K562 (cell line): ENCODE data around the gene PCNX3. TPM values are rescaled to one million over a fixed set of nuclear protein-coding genes. Genes with fewer than 3 reads are reported as not detected.
A peak's percentile ranks its signal among the peaks of the same experiment; 100 is the strongest.

Experiments
- ATAC-seq: fragments of 200-7000 bp; cut with Tn5 transposase; 3 replicates; pipeline ENCODE4 v1.9.1; 2020; ENCODE audit warnings: moderate library complexity
- BruUV-seq: library from RNA; stranded (reverse); fragments of 400-500 nt; replicated peaks from 2 replicates; lab custom pipeline; 2021; lab: Mats Ljungman, UMichigan
- CTCF ChIA-PET: fragments of 300-600 bp; formaldehyde crosslinking; extraction: SDS; loops from one replicate; lab custom pipeline; 2021; ENCODE audit warnings: low intra/inter-chr PET ratio; lab: Yijun Ruan, JAX
- POLR2A ChIA-PET: fragments of 300-600, 350-650 bp; sonication (Branson Sonifier 250); formaldehyde crosslinking; extraction: SDS; loops from one replicate; lab custom pipeline; 2021; ENCODE audit warnings: antibody characterized with exemption, inconsistent platforms; lab: Yijun Ruan, JAX
- DNase-seq, 4 experiments: peaks; one replicate each; pipeline versions ENCODE4 v3.0.0 to v3.0.0-alpha.2; 2011 to 2018; ENCODE audit warnings: low spot score in 3 of 4, mixed read lengths in 3 of 4; ENCODE audit errors: extremely low read depth in 1 of 4
- FAIRE-seq: peaks from 2 replicates; lab custom pipeline; 2011; peaks lifted over from hg19 to GRCh38; lab: Jason Lieb, UNC
- H2AFZ ChIP-seq: 2 replicates; pipeline ENCODE4 v1.6.0; 2011; ENCODE audit warnings: low read depth, low read length, control low read depth, inconsistent platforms
- H3K27ac ChIP-seq: fragments of 200-600 bp; 3 replicates; pipeline ENCODE4 v1.8.0; 2011; ENCODE audit warnings: low read depth, mild to moderate bottlenecking, control low read depth, inconsistent platforms, low read length, moderate library complexity, mixed read lengths; ENCODE audit errors: extremely low read depth
- H3K27me3 ChIP-seq, 2 experiments: fragments of 300-600 bp in 1 of 2; 2 replicates in 1 of 2; 3 replicates in 1 of 2; pipeline versions ENCODE4 v1.6.0 to v1.8.0; 2011; ENCODE audit warnings: inconsistent platforms in 2 of 2, low read length in 2 of 2, mild to moderate bottlenecking in 1 of 2, mixed read lengths in 1 of 2, moderate library complexity in 1 of 2; ENCODE audit not compliant: control insufficient read depth in 2 of 2, insufficient read depth in 2 of 2
- H3K36me3 ChIP-seq: fragments of 300-600 bp; 3 replicates; pipeline ENCODE4 v1.8.0; 2011; ENCODE audit warnings: mild to moderate bottlenecking, low read length, inconsistent platforms; ENCODE audit not compliant: control insufficient read depth, insufficient read depth
- H3K4me1 ChIP-seq, 2 experiments: fragments of 200-600 bp in 1 of 2; replicated peaks in 1 of 2; 2 replicates in 1 of 2; 3 replicates in 1 of 2; pipeline versions ENCODE4 v1.5.1 to v1.8.0; 2011; ENCODE audit warnings: inconsistent platforms in 2 of 2, low read length in 2 of 2, mild to moderate bottlenecking in 1 of 2, mixed read lengths in 1 of 2, moderate library complexity in 1 of 2; ENCODE audit not compliant: control insufficient read depth in 2 of 2, insufficient read depth in 2 of 2
- H3K4me2 ChIP-seq: 2 replicates; pipeline ENCODE4 v1.6.1; 2011; ENCODE audit warnings: low read length, control low read depth, inconsistent platforms, mixed read lengths; ENCODE audit not compliant: insufficient read depth
- H3K4me3 ChIP-seq: fragments of 200-600 bp; sonication (generic), shearing (Covaris generic); 2 replicates; pipeline ENCODE4 v1.5.1; 2016; ENCODE audit warnings: control low read depth, inconsistent platforms
- H3K79me2 ChIP-seq: fragments of 200-600 bp; 3 replicates; pipeline ENCODE4 v1.8.0; 2011; ENCODE audit warnings: low read length, inconsistent platforms; ENCODE audit not compliant: control insufficient read depth, insufficient read depth
- H3K9ac ChIP-seq, 2 experiments: 2 replicates each; pipeline versions ENCODE4 v1.6.0 to v1.6.1; 2011; ENCODE audit warnings: low read depth in 2 of 2, low read length in 2 of 2, control low read depth in 1 of 2, inconsistent platforms in 1 of 2, mild to moderate bottlenecking in 1 of 2, mixed read lengths in 1 of 2; ENCODE audit not compliant: insufficient read depth in 1 of 2
- H3K9me1 ChIP-seq: one replicate; pipeline ENCODE4 v1.6.0; 2011; ENCODE audit warnings: inconsistent platforms, mild to moderate bottlenecking, low read length, moderate library complexity; ENCODE audit not compliant: control insufficient read depth, insufficient read depth
- H3K9me3 ChIP-seq: replicated peaks from 2 replicates; pipeline ENCODE4 v1.5.1; 2011; ENCODE audit warnings: low read depth, low read length, inconsistent platforms; ENCODE audit not compliant: control insufficient read depth, insufficient read depth
- H4K20me1 ChIP-seq: replicated peaks from 2 replicates; pipeline ENCODE4 v1.6.1; 2011; ENCODE audit warnings: low read length, inconsistent platforms, mixed read lengths; ENCODE audit not compliant: control insufficient read depth, insufficient read depth
- BRCA1 ChIP-seq, 2 experiments: fragments of 450-650 bp in 1 of 2; sonication (generic) in 1 of 2; formaldehyde crosslinking in 1 of 2; IDR thresholded peaks; 2 replicates each; pipeline versions ENCODE4 v1.5.0 to v1.6.1; 2017 to 2020; ENCODE audit warnings: mild to moderate bottlenecking in 1 of 2, missing genetic modification reagents in 1 of 2
- GTF2A2 ChIP-seq: IDR thresholded peaks from 2 replicates; pipeline ENCODE4 v1.6.1; 2016; ENCODE audit warnings: mild to moderate bottlenecking, missing genetic modification characterization, missing compliant biosample characterization
- ILF3 ChIP-seq: fragments of 450-650 bp; IDR thresholded peaks from 2 replicates; pipeline ENCODE4 v1.6.1; 2018; ENCODE audit warnings: antibody characterized with exemption, mild to moderate bottlenecking, moderate library complexity, borderline replicate concordance
- KAT7 ChIP-seq: sonication (generic); formaldehyde crosslinking; IDR thresholded peaks from 2 replicates; pipeline ENCODE4 v1.8.0; 2022; ENCODE audit warnings: missing genetic modification reagents, mild to moderate bottlenecking, borderline replicate concordance
- NR4A1 ChIP-seq, 2 experiments: fragments of 250-450 bp in 1 of 2; fragments of 450-650 bp in 1 of 2; sonication (Bioruptor Pico) in 1 of 2; IDR thresholded peaks; 2 replicates each; pipeline versions ENCODE4 v1.4.0 to v1.6.1; 2016 to 2020; ENCODE audit warnings: mild to moderate bottlenecking in 2 of 2, missing compliant biosample characterization in 1 of 2, missing genetic modification characterization in 1 of 2, moderate library complexity in 1 of 2
- POLR2G ChIP-seq: fragments of 200-400 bp; formaldehyde crosslinking; IDR thresholded peaks from 2 replicates; pipeline ENCODE4 v1.6.1; 2017; ENCODE audit warnings: low read depth, mild to moderate bottlenecking, antibody characterized with exemption, low read length, moderate library complexity
- RBFOX2 ChIP-seq: fragments of 200-400 bp; formaldehyde crosslinking; IDR thresholded peaks from 2 replicates; pipeline ENCODE4 v1.6.1; 2017; ENCODE audit warnings: low read depth, mild to moderate bottlenecking, low read length, moderate library complexity
- STAG1 ChIP-seq: sonication (generic); formaldehyde crosslinking; IDR thresholded peaks from 2 replicates; pipeline ENCODE4 v1.5.0; 2020; ENCODE audit warnings: missing genetic modification reagents, borderline replicate concordance
- ZNF699 ChIP-seq: fragments of 250-450 bp; sonication (Bioruptor Pico); IDR thresholded peaks from 2 replicates; pipeline ENCODE4 v1.8.0; 2021; ENCODE audit warnings: mild to moderate bottlenecking, moderate library complexity; ENCODE audit not compliant: insufficient replicate concordance
- whole genome bisulfite sequencing: fragments of 100-300 bp; shearing (Covaris generic); methylation state at CpG from one replicate; pipeline ENCODE4 v1.1.6; 2016; ENCODE audit warnings: low coverage, mixed read lengths; ENCODE audit not compliant: insufficient coverage; ENCODE audit errors: missing lambda C conversion rate; 5-methylcytosine and 5-hydroxymethylcytosine counted together
- in situ Hi-C: fragments of 300-500 bp; cut with MboI; formaldehyde crosslinking; loops from 4 replicates; pipeline ENCODE4 v1.15.0; 2018; ENCODE audit warnings: inconsistent platforms, mixed read lengths
- intact Hi-C: fragments of 100-400 bp; cut with micrococcal nuclease; formaldehyde crosslinking; loops from 2 replicates; pipeline ENCODE4 v1.14.2; 2022
- polyA plus RNA-seq, 8 experiments: library from polyadenylated mRNA; depleted of rRNA in 4 of 8; stranded (reverse) in 5 of 8; unstranded in 3 of 8; fragments of >200 nt; fragmentation: Nextera tagmentation in 2 of 8; fragmentation: Illumina TruSeq in 1 of 8; extraction: Ambion mirVana in 2 of 8; extraction: Trizol in 1 of 8; gene quantifications; 2 replicates each; pipeline versions ENCODE4 v1.2.1 to v1.2.3, GENCODE V29; 2011 to 2014; ENCODE audit warnings: inconsistent platforms in 1 of 8, missing spikeins in 1 of 8
- total RNA-seq, 7 experiments: library from RNA; depleted of rRNA in 6 of 7; stranded (reverse); fragments of >200 nt in 6 of 7; fragmentation: Illumina TruSeq in 2 of 7; extraction: Trizol in 2 of 7; gene quantifications; 2 replicates each; pipeline versions ENCODE4 v1.2.1 to v1.2.3, GENCODE V29; 2011 to 2021; ENCODE audit warnings: low replicate concordance in 1 of 7
- TF ChIP-seq, protein P1 (sequence below): sonication (generic); formaldehyde crosslinking; IDR thresholded peaks from 2 replicates; pipeline ENCODE4 v1.8.0; 2022; ENCODE audit warnings: mild to moderate bottlenecking, missing genetic modification reagents

The PCNX3 gene
- total and polyA plus RNA-seq, 9 of the 15 experiments (the other 6 are each of a cell fraction or from before 2014, with no cell fraction given), result 0.11 to 47.8 (median 12.8) TPM

- no peak for FAIRE-seq
- BruUV-seq, result no TSS peak
Measured at GRCh38 chr11:65573391-65574079, 42.0 kb upstream of the PCNX3 start.

More at GRCh38 chr11:65573391-65574079, 42.0 kb upstream of the PCNX3 start:
- DNase-seq (no peak), ATAC-seq (no peak)
- ChIA-PET POLR2A (interaction anchor here (0.6 to 4.7 kb wide), 8 partner anchors 13 to 327 kb away, joined by 3 to 35 read pairs (median 5); partner anchors contain the start of genes FOSL1, MALAT1 and NEAT1), CTCF (interaction anchor here (6.5 kb wide), 1 partner anchor 33 kb away, joined by 63 read pairs; no protein-coding TSS in a partner anchor)
- Histone ChIP-seq H3K27me3 (no peaks in the 10 kb centered on the region; a peak in 1 of 5 replicates), H3K9me3 (no peaks in the 10 kb centered on the region), H3K4me3 (peak overlapping the region; percentile 88; the same call in 1 of the 2 replicates), H4K20me1 (peaks cover 6% of the 10 kb centered on the region), H3K27ac (peak overlapping the region; percentile 30; the same call in 1 of the 3 replicates), H3K36me3 (peaks cover 25% of the 10 kb centered on the region), H3K9ac (peak overlapping the region; percentile 41 to 89; a peak in 3 of 4 replicates), H2AFZ (no peak overlapping the region), H3K4me2 (peak overlapping the region; percentile 99), H3K4me1 (peaks cover 63 to 91% of the 10 kb centered on the region in 2 experiments), H3K9me1 (peaks cover 5% of the 10 kb centered on the region), H3K79me2 (peaks cover 78% of the 10 kb centered on the region)
- intact Hi-C loops, result loop anchor here (1.0 to 5.0 kb wide), 4 partner anchors 15 to 101 kb away; partner anchors contain the start of genes SCYL1 and SIPA1
- in situ Hi-C loops, result no loop called here
- 0 out of 2 replicates have a peak, but pooled peaks have one; percentile 71 for TF ChIP-seq NR4A1 (CRISPR knock-in tag; IDR thresholded peaks at IDR 0.05)
- TF ChIP-seq NR4A1 (tag; IDR thresholded peaks at IDR 0.05), result no peak
- TF ChIP-seq, protein P1, sequence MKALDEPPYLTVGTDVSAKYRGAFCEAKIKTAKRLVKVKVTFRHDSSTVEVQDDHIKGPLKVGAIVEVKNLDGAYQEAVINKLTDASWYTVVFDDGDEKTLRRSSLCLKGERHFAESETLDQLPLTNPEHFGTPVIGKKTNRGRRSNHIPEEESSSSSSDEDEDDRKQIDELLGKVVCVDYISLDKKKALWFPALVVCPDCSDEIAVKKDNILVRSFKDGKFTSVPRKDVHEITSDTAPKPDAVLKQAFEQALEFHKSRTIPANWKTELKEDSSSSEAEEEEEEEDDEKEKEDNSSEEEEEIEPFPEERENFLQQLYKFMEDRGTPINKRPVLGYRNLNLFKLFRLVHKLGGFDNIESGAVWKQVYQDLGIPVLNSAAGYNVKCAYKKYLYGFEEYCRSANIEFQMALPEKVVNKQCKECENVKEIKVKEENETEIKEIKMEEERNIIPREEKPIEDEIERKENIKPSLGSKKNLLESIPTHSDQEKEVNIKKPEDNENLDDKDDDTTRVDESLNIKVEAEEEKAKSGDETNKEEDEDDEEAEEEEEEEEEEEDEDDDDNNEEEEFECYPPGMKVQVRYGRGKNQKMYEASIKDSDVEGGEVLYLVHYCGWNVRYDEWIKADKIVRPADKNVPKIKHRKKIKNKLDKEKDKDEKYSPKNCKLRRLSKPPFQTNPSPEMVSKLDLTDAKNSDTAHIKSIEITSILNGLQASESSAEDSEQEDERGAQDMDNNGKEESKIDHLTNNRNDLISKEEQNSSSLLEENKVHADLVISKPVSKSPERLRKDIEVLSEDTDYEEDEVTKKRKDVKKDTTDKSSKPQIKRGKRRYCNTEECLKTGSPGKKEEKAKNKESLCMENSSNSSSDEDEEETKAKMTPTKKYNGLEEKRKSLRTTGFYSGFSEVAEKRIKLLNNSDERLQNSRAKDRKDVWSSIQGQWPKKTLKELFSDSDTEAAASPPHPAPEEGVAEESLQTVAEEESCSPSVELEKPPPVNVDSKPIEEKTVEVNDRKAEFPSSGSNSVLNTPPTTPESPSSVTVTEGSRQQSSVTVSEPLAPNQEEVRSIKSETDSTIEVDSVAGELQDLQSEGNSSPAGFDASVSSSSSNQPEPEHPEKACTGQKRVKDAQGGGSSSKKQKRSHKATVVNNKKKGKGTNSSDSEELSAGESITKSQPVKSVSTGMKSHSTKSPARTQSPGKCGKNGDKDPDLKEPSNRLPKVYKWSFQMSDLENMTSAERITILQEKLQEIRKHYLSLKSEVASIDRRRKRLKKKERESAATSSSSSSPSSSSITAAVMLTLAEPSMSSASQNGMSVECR (CRISPR knock-in tag), result 0 out of 2 replicates have a peak, but pooled peaks have one; percentile 10
- TF ChIP-seq GTF2A2, result no peak
- TF ChIP-seq RBFOX2, result peak; percentile 47; the same call in 1 of the 2 replicates
- TF ChIP-seq KAT7 (CRISPR knock-in tag), result 0 out of 2 replicates have a peak, but pooled peaks have one; percentile 0
- peak; percentile 25; the same call in 1 of the 2 replicates for TF ChIP-seq STAG1 (CRISPR knock-in tag)
- no peak for TF ChIP-seq ILF3
- peak; percentile 54; the same call in 1 of the 2 replicates for TF ChIP-seq POLR2G
- TF ChIP-seq ZNF699 (CRISPR knock-in tag), result no peak
- TF ChIP-seq BRCA1 (IDR thresholded peaks at IDR 0.05), result no peak
- TF ChIP-seq BRCA1 (CRISPR knock-in tag; IDR thresholded peaks at IDR 0.05), result 0 out of 2 replicates have a peak, but pooled peaks have one; percentile 44
- WGBS, result 79% methylated on average over 21 of the region's 22 CpGs
